ENCODE results near the gene GTPBP2.
"Not testable (repeated sequence)": the region's sequence is repeated elsewhere in the genome, so short reads cannot be mapped to it uniquely, and the experiment has no call there.

GTPBP2 gene

DNA sequence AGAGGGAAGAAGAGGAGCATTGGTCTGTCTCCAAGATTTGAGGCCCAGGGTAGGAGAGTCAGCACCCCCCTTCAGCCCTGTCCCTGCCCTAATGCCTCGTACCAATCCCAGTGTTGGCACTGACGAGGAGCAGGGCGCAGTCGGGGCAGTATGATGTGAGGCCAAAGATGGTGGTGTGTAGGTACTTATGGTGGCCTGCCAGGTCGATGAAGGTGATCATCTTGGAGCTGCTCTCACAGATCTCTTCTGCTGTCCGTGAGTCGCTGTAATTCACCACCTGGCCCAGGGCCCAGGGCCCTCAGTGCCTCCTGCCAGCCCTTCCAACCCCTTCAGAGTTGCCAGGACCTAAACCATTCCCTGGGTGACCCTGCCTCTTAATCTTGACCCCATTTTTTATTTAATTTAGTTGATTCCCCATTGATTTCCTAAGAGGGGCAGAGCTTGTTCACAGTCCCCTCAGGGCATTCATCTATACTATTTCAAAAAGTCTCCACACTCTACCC lies 4.2 kb downstream of the GTPBP2 start:
- DNase-seq (ENCODE audit: low read depth) = no peak

DNA sequence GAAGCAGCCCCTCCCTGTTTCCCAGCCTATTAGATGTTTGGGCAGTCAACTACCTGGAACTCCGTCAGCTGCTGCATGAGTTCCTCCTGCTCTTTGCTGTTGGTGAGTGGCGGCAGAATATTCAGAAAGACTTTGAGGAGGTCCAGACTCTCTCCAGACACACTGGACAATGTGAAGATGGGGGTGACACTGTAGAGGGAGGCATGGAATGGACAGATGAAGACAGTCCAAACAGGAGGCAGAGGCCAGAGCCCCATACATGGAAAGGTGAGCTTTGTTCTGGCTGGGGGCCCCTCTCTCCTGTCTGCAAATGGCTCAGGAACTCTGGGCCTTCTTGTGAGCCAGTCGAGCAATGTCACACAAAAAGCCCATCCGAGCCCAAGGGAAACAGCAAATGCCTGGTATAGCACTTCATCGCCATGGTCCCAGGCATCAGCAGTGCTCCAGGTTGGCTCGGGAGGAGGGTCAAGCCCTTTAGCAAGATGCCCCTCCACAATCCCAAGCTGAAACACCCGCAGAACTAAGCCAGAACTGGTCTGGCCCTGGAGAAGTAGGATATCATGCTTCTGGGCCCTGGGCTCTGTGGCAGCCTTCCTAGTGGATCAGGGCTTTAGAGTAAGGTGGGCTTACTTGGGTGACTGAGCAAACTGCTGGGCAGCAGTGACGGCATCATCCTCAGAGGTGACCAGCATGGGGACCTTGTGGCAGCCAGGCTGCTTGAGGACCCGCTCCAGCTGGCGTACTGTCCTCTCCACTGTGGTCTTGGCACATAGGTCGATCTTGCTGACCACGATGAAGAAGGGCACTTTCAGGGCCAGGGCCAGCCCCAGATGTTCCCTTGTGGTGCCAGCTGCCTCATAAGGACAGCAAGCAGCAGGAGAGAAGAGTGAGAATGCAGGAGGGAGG lies 4.9 kb downstream of the GTPBP2 start:
- DNase-seq (ENCODE audit: low read depth) = no peak

DNA sequence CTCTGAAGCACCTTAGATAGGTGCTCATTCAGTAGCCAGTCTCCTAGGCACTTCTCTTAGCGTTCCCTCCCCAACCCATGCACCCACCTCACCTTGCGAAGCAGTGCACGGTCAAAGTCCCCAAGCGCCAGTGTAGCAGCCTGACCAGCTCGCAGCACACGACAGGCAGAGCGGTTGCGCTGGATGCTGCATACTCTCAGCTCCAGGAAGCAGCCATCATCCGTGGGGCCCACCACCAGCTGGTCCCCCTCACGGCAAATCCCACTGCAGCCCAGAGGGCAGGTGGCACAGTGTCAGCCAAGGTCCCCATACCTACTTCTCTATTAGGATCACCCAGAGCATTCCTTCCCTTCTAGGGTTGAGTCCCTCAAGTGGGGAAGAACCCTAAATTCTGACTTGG lies 6.5 kb downstream of the GTPBP2 start:
- DNase-seq (ENCODE audit: low read depth) = no peak

DNA sequence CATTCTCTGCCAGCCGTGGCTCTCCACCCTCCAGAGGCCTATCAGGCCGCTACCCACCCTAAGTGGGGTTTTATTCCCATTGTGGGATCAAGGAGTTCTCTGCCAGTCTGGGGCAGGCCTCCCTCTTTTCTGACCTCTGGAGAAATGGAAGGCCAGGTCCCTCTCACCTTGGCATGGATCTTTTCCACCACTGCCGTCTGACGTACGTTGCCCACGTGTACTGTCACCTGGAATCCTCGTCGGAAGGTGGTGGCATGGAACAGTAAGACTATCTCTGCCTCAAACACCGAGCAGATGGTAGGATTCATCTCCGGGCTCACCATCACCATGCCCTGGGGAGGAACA lies 7.3 kb downstream of the GTPBP2 start:
- no peak for DNase-seq (ENCODE audit: low read depth)

DNA sequence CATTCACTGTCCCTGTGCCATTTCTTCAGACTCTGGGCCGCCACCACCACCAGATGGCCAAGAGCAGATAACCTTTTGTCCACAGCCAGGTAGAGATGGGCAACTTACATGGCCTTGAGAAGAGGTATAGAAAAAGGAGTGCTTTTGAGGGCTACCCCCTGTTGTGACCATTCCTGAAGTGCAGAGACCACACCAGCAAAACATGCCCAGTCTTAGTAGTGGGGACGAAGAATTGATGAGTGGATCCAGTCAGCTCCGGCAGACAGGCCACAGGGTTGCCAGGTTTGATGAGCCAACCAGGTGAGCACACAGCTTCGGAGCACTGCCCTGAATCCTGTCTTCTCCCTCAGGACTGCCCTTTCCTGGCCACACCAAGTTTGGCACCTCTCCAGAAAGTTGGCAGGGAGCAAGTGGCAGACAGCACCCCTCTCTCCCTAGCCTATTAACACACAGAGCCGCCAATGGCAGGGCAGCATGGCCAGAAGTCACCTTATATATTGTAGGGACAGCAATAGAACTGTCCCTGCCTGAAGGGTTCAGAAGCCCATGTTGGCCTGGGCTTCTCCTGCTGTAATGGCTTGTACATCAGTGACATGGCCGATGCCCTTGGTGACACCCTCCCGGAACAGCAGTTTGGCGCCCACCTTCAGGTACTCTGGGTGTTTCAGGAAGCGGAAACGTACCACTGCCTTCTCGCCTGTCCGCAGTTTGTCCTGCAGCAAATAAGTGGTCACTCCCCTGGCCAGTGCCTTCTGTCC lies 7.8 kb downstream of the GTPBP2 start:
- no peak for DNase-seq (ENCODE audit: low read depth)

DNA sequence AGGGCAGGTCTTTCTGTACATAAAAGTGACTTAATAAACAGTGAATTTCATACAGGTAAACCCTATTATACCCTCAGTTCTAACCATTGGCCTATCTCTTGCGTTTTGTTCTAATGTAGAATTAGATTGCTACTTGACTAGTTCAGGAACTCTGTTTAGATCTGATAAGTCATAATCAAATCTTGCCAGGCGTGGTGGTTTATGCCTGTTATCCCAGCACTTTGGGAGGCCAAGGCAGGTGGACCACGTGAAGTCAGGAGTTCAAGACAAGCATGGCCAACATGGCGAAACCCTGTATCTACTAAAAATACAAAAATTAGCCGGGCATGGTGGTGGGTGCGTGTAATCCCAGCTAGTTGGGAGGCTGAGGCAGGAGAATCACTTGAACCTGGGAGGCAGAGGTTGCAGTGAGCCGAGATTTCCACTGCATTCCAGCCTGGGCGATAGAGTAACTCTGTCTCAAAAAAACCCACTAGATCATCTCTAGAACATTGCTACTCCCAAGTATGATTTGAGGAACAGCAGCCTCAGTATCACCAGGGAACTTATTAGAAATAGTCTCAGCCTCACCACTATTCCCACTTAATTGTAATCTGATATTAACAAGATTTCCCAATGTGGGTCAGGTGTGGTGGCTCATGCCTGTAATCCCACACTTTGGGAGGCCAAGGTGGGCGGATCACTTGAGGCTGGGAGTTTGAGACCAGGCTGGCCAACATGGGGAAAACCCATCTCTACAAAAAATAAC lies 12.2 kb downstream of the GTPBP2 start:
- DNase-seq (ENCODE audit: low read depth) = no peak

DNA sequence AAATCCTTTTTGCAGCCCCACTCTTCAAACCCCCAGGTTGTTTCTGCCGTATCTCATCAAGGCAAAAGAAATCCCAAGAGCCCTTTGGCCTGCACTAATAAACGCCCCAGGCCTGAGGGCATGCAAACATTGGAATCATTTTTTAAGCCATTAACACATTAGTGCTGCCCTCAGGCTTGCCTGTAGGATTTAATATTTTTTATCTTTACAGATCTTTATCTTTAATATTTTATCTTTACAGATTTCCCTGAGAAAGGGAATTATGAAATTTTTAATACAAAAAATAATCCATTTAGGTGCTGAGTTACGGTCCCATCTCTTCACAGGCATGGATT lies 14.7 kb downstream of the GTPBP2 start:
- no peak for DNase-seq (ENCODE audit: low read depth)

DNA sequence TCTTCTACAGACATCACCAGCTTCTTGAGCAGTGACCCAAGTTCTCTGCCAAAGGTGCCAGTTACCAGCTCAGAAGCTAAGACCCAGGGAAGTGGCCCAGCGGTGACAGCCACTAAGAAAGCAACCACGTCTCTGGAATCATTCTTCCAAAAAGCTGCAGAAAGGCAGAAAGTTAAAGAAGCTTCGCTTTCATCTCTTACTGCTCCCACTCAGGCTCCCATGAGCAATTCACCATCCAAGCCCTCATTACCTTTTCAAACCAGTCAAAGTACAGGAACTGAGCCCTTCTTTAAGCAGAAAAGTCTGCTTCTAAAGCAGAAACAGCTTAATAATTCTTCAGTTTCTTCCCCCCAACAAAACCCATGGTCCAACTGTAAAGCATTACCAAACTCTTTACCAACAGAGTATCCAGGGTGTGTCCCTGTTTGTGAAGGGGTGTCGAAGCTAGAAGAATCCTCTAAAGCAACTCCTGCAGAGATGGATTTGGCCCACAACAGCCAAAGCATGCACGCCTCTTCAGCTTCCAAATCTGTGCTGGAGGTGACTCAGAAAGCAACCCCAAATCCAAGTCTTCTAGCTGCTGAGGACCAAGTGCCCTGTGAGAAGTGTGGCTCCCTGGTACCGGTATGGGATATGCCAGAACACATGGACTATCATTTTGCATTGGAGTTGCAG lies 15.2 kb downstream of the GTPBP2 start:
- no peak for DNase-seq (ENCODE audit: low read depth)

DNA sequence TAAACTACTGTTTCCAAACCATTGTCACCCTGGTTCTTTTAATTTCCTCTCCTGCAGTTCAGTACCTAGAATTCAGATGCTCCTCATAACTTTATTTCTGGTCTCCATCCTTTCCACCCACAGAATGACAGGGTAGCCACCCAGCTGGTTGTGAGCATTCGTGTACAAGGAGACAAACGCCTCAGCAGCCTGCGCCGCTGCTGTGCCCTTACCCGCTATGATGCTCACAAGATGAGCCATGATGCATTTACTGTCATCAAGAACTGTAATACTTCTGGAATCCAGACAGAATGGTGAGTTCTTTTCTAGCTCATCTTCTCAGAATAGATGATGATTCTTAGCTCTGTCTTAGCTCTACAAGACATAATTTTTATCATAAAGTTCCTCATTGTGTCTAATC lies 18.6 kb downstream of the GTPBP2 start:
- DNase-seq (ENCODE audit: low read depth) = no peak

DNA sequence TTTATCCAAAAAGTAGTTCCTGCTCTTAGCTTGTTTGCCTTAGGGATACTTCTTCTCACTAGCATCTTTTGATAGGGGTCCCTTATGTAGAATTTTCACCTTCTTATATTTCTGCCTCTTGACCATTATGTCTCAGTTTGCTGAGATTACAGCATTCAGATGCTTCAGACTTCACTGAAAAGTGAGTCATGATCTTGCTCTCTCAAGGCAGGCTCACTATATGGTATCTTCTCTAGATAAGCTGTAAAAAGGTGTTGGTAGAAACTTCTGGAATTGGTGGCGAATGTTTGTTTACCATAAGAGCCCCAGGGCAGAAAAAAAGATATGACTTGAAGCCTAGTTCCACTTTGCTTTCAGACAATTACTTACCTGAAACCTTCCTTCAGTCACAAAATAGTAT lies 19.7 kb downstream of the GTPBP2 start:
- DNase-seq (ENCODE audit: low read depth) = no peak

DNA sequence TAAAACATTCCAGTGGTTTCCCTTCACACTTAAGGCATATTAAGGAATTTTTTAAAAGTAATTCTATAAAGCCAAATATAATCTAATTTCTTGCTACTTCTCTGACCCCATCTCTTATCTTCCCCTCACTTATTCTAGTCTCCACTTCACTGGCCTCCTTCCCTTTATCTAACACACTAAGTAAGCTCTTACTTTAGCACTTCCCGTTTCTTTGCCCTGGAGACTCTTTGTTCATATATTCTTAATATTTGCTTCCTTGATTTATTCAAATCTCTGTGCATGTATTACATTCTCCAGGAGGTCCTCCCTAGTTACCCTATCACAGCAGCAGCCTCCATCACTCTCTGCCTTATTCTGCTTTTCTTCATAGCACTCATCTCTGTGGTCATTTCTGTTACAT lies 20.3 kb downstream of the GTPBP2 start:
- DNase-seq (ENCODE audit: low read depth) = no peak

DNA sequence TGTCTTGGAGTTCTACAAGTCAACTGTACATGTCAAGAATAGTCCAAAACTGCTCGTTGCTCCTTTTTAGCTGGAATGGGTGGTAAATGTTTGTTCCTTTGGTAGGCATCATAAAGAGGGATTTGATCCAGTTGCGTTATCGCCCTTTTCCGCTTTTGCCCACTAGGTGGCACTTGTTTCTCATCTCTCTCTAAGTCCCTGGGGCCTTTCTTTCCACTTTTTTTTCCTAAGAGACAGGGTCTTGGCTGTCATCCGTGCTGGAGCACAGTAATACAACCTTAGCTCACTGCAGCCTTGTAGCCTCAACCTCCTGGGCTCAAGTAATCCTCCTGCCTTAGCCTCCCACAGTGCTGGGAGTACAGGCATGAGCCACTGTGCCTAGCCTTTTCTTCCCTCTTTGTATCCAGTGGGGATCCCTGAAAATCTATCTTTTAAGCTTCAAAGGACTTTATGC lies 20.7 kb downstream of the GTPBP2 start:
- peak; percentile 57 for DNase-seq (ENCODE audit: low read depth)

DNA sequence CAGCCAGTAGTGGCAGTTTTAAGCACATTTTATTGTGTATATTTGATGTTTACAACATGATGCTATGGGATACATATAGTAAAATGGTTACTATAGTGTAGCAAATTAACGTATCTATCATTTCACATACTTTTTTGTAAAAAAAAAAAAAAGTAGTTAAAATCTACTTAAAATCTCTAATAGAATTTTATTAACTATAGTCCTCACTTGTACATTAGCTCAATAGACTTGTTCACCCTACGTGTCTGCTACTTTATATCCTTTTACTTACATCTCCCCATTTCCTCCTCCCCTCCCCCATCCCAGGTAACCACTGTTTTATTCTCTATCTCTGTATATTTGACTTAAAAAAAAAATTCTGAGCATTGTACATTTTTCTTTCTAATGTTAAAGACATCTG lies 23.0 kb downstream of the GTPBP2 start:
- no peak for DNase-seq (ENCODE audit: low read depth)

DNA sequence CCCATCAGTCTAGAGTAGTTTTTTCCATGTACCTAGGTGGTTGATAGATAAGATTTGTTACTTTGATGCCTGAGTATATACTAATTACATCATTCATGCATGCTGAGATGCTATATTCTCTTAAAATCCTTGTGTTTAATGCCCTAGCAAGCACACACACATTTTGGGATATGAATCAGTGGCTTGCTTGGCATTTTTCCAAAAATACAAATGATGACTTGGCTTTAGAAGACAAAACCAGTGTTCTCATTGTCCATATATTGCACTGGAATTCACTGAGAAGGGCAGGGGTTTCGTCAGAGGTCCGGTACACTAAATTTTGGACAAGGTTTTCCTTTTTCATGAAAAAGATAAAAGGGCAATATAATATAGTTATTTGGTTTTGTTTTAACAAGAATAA lies 24.9 kb downstream of the GTPBP2 start:
- no peak for DNase-seq (ENCODE audit: low read depth)

DNA sequence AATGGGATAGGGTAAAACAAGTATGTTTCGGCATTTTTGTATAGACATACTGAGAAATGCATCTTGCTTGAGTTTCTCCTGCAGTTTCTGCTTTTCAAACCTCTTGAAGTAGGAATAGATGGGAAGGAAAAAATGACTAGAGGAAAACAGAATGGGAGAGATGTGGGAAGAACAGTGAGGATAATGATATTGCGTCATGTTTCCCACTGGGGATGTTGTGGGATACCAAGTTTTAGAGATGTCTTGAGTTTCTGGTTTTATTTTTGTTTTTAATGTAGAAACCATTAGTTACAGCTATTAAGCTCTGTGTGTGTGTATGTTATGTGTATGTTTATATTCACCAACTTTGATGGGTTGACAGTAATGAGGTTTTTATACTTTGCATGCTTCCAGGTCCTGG lies 28.5 kb downstream of the GTPBP2 start:
- no peak for DNase-seq (ENCODE audit: low read depth)

DNA sequence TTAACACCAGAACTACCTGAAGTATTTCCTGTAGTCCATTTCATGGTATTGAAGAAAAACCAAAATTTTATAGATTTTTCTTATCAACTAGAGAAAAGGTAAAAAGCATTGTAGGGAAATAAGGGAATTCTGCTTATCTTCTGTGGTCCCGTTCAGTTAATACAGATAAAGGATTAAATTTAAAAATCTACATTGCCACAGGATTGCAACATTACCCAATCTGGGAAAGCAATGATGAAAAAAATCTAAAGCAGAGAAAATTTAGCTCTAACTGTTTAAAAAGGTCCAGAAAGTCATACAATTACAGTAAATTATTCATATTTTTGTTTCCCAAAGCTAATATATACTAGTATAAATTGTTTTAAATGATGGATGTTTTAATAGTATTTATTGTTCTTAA lies 35.1 kb downstream of the GTPBP2 start:
- DNase-seq (ENCODE audit: low read depth) = no peak

DNA sequence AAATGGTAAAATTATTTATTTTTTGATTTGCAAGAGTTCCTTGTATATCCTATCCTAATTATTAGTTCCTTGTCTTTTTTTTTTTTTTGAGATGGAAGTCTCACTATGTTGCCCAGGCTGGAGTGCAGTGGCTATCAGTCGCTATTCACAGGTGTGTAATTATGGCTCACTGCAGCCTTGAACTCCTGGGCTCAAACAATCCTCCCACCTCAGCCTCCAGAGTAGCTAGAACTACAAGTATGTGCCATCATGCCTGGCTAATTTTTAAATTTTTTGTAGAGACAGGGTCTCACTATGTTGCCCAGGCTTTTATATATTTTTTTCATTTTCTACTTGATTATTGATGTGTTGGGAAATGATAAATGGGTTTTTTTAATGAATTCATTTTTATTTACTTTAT lies 39.5 kb downstream of the GTPBP2 start:
- DNase-seq (ENCODE audit: low read depth) = not testable (repeated sequence)

DNA sequence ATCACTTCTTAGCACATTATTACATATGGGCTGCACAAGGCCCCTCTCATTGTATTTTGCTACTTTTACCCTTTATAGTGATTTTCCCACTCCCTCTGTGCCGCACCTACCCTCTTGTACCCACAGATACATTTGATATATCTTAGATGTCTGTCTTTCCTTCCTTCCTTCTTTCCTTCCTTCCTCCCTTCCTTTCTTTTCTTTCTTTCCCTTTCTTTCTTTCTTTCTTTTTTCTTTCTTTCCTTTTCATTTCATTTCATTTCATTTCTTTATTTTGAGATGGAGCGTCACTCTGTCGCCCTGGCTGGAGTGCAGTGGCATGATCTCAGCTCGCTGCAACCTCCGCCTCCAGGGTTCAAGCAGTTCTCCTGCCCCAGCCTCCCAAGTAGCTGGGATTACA lies 40.9 kb downstream of the GTPBP2 start:
- DNase-seq (ENCODE audit: low read depth) = no peak

DNA sequence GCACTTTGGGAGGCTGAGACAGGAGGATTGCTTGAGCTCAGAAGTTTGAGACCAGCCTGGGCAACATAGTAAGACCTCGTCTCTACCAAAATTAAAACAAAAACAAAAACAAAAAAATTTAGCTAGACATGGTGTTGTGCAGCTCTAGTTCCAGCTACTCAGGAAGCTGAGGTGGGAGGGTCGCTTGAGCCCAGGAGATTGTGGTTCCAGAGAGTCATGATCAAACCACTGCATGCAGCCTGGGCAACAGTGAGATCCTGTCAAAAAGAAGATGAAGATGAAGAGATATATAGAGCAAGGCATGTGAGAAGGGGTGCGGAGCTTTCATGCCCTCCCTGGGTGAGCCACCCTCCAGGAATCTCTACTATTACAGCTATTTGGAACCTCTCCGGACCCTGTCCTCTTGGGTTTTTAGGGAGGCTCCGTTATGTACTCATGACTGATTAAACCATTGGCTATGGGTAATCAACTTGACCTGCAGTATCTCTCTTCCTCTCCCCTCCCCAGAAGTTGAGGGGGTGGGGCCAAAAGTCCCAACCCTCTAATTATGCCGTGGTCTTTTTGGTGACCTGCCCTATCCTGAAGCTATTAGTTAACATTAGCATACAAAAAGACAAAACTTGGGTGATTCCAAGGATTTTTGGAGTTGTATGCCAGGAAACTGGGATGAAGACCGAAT lies 44.0 kb downstream of the GTPBP2 start:
- DNase-seq (ENCODE audit: low read depth) = no peak

DNA sequence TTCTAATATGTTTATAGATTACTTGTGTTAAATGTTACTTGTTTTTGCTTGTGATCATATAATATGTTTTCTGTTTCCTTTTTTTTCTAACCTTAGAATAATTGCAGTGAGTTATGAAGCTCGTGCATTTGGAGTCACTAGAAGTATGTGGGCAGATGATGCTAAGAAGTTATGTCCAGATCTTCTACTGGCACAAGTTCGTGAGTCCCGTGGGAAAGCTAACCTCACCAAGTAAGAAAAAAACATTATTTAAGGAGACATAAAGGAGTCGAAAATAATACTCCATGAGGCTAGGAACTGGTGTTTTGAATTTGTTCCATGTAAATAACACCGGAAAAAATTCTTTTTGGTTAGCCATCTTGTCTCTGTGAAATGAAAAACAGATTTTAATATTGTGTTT lies 46.2 kb downstream of the GTPBP2 start:
- no peak for DNase-seq (ENCODE audit: low read depth)

DNA sequence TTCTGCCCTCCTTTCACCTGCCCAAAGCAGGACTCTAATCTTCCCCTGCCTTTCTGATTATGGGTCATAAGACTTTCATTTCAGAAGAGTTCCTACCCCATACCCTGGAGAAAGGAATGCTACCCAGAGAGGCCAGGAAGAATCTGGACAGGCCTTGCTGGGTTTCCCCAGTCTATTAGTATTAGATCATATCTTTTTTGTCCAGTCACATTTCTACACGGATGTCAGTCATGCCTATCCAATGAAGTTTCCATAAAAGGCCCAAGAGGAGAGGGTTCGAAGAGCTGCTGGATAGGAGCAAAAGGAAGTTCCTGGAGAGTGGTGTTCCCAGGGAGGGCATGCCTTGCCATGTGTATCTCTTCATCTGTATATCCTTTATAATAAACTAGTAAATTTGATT lies 49.9 kb downstream of the GTPBP2 start:
- DNase-seq (ENCODE audit: low read depth) = no peak

DNA sequence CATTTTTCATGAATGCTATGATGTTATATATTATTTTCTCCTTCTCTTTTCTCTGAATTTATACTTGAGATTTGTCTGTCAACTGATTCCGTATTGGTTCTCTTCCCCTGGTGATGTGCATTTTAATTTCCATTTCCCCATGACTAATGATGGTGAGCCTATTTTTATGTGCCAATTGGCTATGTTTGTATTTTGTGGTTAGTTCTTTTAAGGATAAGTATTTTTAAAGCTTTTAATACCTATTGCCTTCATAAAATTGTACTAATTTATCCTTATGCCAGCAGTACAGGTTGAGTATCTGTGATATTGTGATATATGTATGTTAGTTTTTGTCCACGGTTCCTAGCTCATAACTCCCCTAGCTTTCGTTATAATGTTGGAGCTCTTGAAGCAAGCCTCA lies 50.3 kb downstream of the GTPBP2 start:
- DNase-seq (ENCODE audit: low read depth) = no peak
